Erythroblast (primary cell): ENCODE results near the gene NBEA.

Experiments used
- GATA1 ChIP-seq: IDR thresholded peaks from 2 replicates; pipeline ENCODE4 v1.6.1; 2011; ENCODE audit warnings: low read depth, mild to moderate bottlenecking, control low read depth, low read length, moderate library complexity
- POLR2A ChIP-seq: IDR thresholded peaks from 2 replicates; pipeline ENCODE4 v1.6.1; 2011; ENCODE audit warnings: mild to moderate bottlenecking, low read length

DNA sequence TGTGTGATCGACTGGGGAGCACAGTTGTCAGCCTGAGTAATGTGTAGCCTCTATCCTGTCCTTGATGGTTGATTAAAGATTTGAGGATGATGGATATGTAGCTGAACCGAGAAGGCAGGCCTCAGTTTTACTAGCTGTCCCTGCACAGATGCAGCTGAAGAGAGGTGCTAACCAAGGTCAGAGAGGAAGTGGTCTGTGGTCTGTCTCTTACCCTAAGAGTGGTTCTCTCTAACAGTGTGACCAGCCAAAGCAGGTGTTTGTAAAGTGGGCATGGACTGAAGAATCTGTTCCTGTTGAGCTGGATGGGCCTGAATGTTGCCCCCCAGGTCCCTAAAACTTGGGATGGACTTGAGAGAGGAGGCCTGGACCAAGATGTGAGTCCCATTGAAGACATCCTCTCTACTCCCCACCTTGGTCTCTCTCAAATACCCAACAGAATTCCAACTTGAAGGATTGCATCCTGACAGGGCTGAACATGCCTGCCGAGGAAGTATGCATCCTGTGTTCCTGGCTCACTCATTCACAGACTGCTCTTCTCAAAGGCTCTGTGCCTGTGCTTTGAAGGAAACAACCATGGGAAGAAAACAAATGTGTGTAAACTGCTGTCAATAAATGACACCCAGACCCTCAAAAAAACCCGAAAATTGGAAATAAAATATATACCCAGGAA is 310.6 kb downstream of the NBEA start:
- TF ChIP-seq POLR2A (no peak), GATA1 (no peak)
